PC-9 (cell line): Measurements from ENCODE around the gene ADAMTS2. TPM values are rescaled to one million over a fixed set of nuclear protein-coding genes. Genes with fewer than 3 reads are reported as not detected.

Source experiments
- BruUV-seq: library from RNA; stranded (reverse); fragments of 400-500 nt; replicated peaks from 2 replicates; lab custom pipeline; 2021; lab: Mats Ljungman, UMichigan
- CTCF ChIA-PET: fragments of 300-600 bp; sonication (Branson Sonifier 250); formaldehyde crosslinking; loops from one replicate; lab custom pipeline; 2022; ENCODE audit warnings: antibody characterized with exemption; lab: Charles Lee
- POLR2A ChIA-PET: fragments of 300-600 bp; sonication (Branson Sonifier 250); formaldehyde crosslinking; loops from one replicate; lab custom pipeline; 2022; ENCODE audit warnings: antibody characterized with exemption; ENCODE audit not compliant: unreplicated experiment; lab: Charles Lee
- DNase-seq, 2 experiments: peaks; one replicate each; pipeline versions ENCODE4 v3.0.0 to v3.0.0-alpha.2; 2015 to 2022; ENCODE audit warnings: mixed read lengths in 1 of 2
- H2AFZ ChIP-seq: fragments of 200-600 bp; sonication (generic); 2 replicates; pipeline ENCODE4 v1.8.1; 2017; ENCODE audit warnings: antibody characterized with exemption
- H3F3A ChIP-seq: fragments of 200-600 bp; sonication (generic); 2 replicates; pipeline ENCODE4 v1.8.1; 2017; ENCODE audit warnings: antibody characterized with exemption, mild to moderate bottlenecking, low read depth; ENCODE audit not compliant: insufficient read depth
- H3K27ac ChIP-seq: fragments of 200-600 bp; sonication (generic); 2 replicates; pipeline ENCODE4 v1.6.1; 2016; ENCODE audit warnings: mixed run types
- H3K27me3 ChIP-seq: fragments of 200-600 bp; sonication (generic); 2 replicates; pipeline ENCODE4 v1.6.1; 2016; ENCODE audit warnings: low read depth, mixed run types; ENCODE audit not compliant: insufficient read depth
- H3K36me3 ChIP-seq: fragments of 200-600 bp; sonication (generic); 2 replicates; pipeline ENCODE4 v1.6.1; 2016; ENCODE audit warnings: low read depth, mixed run types
- H3K4me1 ChIP-seq: fragments of 200-600 bp; sonication (generic); replicated peaks from 2 replicates; pipeline ENCODE4 v1.6.1; 2016; ENCODE audit warnings: mixed run types; ENCODE audit not compliant: insufficient read depth
- H3K4me2 ChIP-seq: fragments of 200-600 bp; sonication (generic); 2 replicates; pipeline ENCODE4 v1.6.1; 2017; ENCODE audit warnings: mixed run types
- H3K4me3 ChIP-seq: fragments of 200-600 bp; sonication (generic); 2 replicates; pipeline ENCODE4 v1.6.1; 2016; ENCODE audit warnings: mixed run types
- H3K79me2 ChIP-seq: fragments of 200-600 bp; sonication (generic); 2 replicates; pipeline ENCODE4 v1.6.1; 2017; ENCODE audit warnings: low read depth, mixed run types
- H3K9me2 ChIP-seq: fragments of 200-600 bp; sonication (generic); 2 replicates; pipeline ENCODE4 v1.8.1; 2017; ENCODE audit warnings: mild to moderate bottlenecking; ENCODE audit not compliant: insufficient read depth
- H3K9me3 ChIP-seq: fragments of 200-600 bp; sonication (generic); 2 replicates; pipeline ENCODE4 v1.8.1; 2016; ENCODE audit warnings: low read depth; ENCODE audit not compliant: insufficient read depth
- H4K20me1 ChIP-seq: fragments of 200-600 bp; sonication (generic); 2 replicates; pipeline ENCODE4 v1.8.1; 2017; ENCODE audit not compliant: insufficient read depth
- EZH2 ChIP-seq: fragments of 200-600 bp; sonication (generic); IDR thresholded peaks from 2 replicates; pipeline ENCODE4 v1.8.0; 2017; ENCODE audit warnings: antibody characterized with exemption, low read depth
- intact Hi-C: fragments of 100-400 bp; cut with micrococcal nuclease; formaldehyde crosslinking; loops from one replicate; pipeline ENCODE4 v1.10.0; 2022; ENCODE audit not compliant: unreplicated experiment
- total RNA-seq: library from RNA; stranded (reverse); gene quantifications from 2 replicates; pipeline ENCODE4 v1.2.3, GENCODE V29; 2021
- TF ChIP-seq, protein P1 (sequence below): fragments of 200-600 bp; sonication (generic); conservative IDR thresholded peaks from 2 replicates; pipeline ENCODE4 v1.6.1; 2017; ENCODE audit warnings: mixed run types, antibody characterized with exemption, mild to moderate bottlenecking, moderate library complexity

The ADAMTS2 gene
- total RNA-seq, 1 experiment from 2014 or later: not detected

GRCh38 chr5:179303451-179304200 lies 41.6 kb downstream of the ADAMTS2 start:
- TF ChIP-seq EZH2: no peak
- Histone ChIP-seq H3K79me2 (no peaks in the 10 kb centered on the region), H3K27me3 (peaks cover 92% of the 10 kb centered on the region), H3K27ac (no peak overlapping the region), H3K4me2 (no peak overlapping the region), H3K9me2 (no peaks in the 10 kb centered on the region), H2AFZ (no peak overlapping the region), H4K20me1 (no peaks in the 10 kb centered on the region), H3K36me3 (no peaks in the 10 kb centered on the region), H3F3A (no peaks in the 10 kb centered on the region), H3K9me3 (no peaks in the 10 kb centered on the region), H3K4me3 (no peak overlapping the region), H3K4me1 (no peaks in the 10 kb centered on the region)
- intact Hi-C loops: no loop called here
- POLR2A ChIA-PET: no interaction called here
- no peak for DNase-seq
- no TSS peak for BruUV-seq
- CTCF ChIA-PET: no interaction called here

- DNase-seq: no peak
- Histone ChIP-seq H4K20me1 (no peaks in the 10 kb centered on the region), H3K9me3 (no peaks in the 10 kb centered on the region), H3K4me1 (no peaks in the 10 kb centered on the region), H3K4me3 (no peak overlapping the region), H3K9me2 (no peaks in the 10 kb centered on the region), H3K4me2 (no peak overlapping the region), H3K36me3 (no peaks in the 10 kb centered on the region), H3K27me3 (peaks cover 92% of the 10 kb centered on the region), H3K79me2 (no peaks in the 10 kb centered on the region), H3K27ac (no peak overlapping the region), H2AFZ (no peak overlapping the region), H3F3A (no peaks in the 10 kb centered on the region)
- BruUV-seq: no TSS peak
- ChIA-PET POLR2A (no interaction called here), CTCF (no interaction called here)
- intact Hi-C loops: no loop called here
- TF ChIP-seq, protein P1, sequence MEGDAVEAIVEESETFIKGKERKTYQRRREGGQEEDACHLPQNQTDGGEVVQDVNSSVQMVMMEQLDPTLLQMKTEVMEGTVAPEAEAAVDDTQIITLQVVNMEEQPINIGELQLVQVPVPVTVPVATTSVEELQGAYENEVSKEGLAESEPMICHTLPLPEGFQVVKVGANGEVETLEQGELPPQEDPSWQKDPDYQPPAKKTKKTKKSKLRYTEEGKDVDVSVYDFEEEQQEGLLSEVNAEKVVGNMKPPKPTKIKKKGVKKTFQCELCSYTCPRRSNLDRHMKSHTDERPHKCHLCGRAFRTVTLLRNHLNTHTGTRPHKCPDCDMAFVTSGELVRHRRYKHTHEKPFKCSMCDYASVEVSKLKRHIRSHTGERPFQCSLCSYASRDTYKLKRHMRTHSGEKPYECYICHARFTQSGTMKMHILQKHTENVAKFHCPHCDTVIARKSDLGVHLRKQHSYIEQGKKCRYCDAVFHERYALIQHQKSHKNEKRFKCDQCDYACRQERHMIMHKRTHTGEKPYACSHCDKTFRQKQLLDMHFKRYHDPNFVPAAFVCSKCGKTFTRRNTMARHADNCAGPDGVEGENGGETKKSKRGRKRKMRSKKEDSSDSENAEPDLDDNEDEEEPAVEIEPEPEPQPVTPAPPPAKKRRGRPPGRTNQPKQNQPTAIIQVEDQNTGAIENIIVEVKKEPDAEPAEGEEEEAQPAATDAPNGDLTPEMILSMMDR: no peak
- TF ChIP-seq EZH2: no peak
These were observed 42.6 kb downstream of the ADAMTS2 start for GRCh38 chr5:179302499-179303185.

- no peaks in the 10 kb centered on the region for H3F3A ChIP-seq
- no peaks in the 10 kb centered on the region for H3K9me2 ChIP-seq
- DNase-seq: no peak
- H3K27me3 ChIP-seq: peaks cover 92% of the 10 kb centered on the region
- POLR2A ChIA-PET: no interaction called here
- no peaks in the 10 kb centered on the region for H3K4me1 ChIP-seq
- CTCF ChIA-PET: no interaction called here
- intact Hi-C loops: no loop called here
- no peak overlapping the region for H3K27ac ChIP-seq
- no TSS peak for BruUV-seq
- no peak overlapping the region for H3K4me3 ChIP-seq
- no peaks in the 10 kb centered on the region for H3K36me3 ChIP-seq
- no peaks in the 10 kb centered on the region for H4K20me1 ChIP-seq
- no peak overlapping the region for H3K4me2 ChIP-seq
- no peaks in the 10 kb centered on the region for H3K79me2 ChIP-seq
- TF ChIP-seq, protein P1: no peak
- TF ChIP-seq EZH2: no peak
- H2AFZ ChIP-seq: no peak overlapping the region
- no peaks in the 10 kb centered on the region for H3K9me3 ChIP-seq
These were observed 43.5 kb downstream of the ADAMTS2 start for GRCh38 chr5:179301796-179302195.
